ENCODE measurements around the gene PRELID3B.

PRELID3B gene

GRCh38 chr20:58994390-58995159 is 48.0 kb downstream of the PRELID3B start:
- Mint-ChIP-seq H3K36me3 (peaks cover 63% of the 10 kb centered on the region), H3K4me3 (no peak overlapping the region), H3K27me3 (no peaks in the 10 kb centered on the region), H3K9me3 (no peaks in the 10 kb centered on the region), H3K4me1 (peaks cover 2% of the 10 kb centered on the region), H3K27ac (no peak overlapping the region)
- CTCF ChIA-PET: no interaction called here
- DNase-seq: no peak

- Mint-ChIP-seq H3K27me3 (no peaks in the 10 kb centered on the region), H3K36me3 (peaks cover 68% of the 10 kb centered on the region), H3K4me3 (no peak overlapping the region), H3K9me3 (no peaks in the 10 kb centered on the region), H3K4me1 (peaks cover 2% of the 10 kb centered on the region), H3K27ac (peak overlapping the region; percentile 49)
- DNase-seq: no peak
- CTCF ChIA-PET: no interaction called here
Measured at GRCh38 chr20:58993332-58994248, 49.0 kb downstream of the PRELID3B start.

GRCh38 chr20:58992911-58993310 is 49.7 kb downstream of the PRELID3B start:
- Mint-ChIP-seq H3K4me3 (no peak overlapping the region), H3K27me3 (no peaks in the 10 kb centered on the region), H3K4me1 (peaks cover 2% of the 10 kb centered on the region), H3K27ac (no peak overlapping the region), H3K9me3 (no peaks in the 10 kb centered on the region), H3K36me3 (peaks cover 71% of the 10 kb centered on the region)
- CTCF ChIA-PET: no interaction called here
- DNase-seq: no peak

- H3K36me3 Mint-ChIP-seq: peaks cover 76% of the 10 kb centered on the region
- H3K4me1 Mint-ChIP-seq: peaks cover 4% of the 10 kb centered on the region
- CTCF ChIA-PET: no interaction called here
- H3K9me3 Mint-ChIP-seq: no peaks in the 10 kb centered on the region
- no peak overlapping the region for H3K4me3 Mint-ChIP-seq
- no peak overlapping the region for H3K27ac Mint-ChIP-seq
- H3K27me3 Mint-ChIP-seq: no peaks in the 10 kb centered on the region
- no peak for DNase-seq
Measured at GRCh38 chr20:58991715-58992114, 50.9 kb downstream of the PRELID3B start.

GRCh38 chr20:58990651-58991445 is 51.7 kb downstream of the PRELID3B start:
- Mint-ChIP-seq H3K4me1 (peaks cover 7% of the 10 kb centered on the region), H3K27ac (no peak overlapping the region), H3K9me3 (no peaks in the 10 kb centered on the region), H3K4me3 (no peak overlapping the region), H3K36me3 (peaks cover 73% of the 10 kb centered on the region), H3K27me3 (no peaks in the 10 kb centered on the region)
- CTCF ChIA-PET: interaction anchor here (0.7 kb wide), 1 partner anchor 9 kb away, joined by 3 read pairs; no protein-coding TSS in a partner anchor
- DNase-seq: no peak

- peaks cover 17% of the 10 kb centered on the region for H3K4me1 Mint-ChIP-seq
Measured at GRCh38 chr20:58989196-58989595, 53.4 kb downstream of the PRELID3B start.

GRCh38 chr20:58988565-58988882 is 54.1 kb downstream of the PRELID3B start:
- CTCF ChIA-PET: no interaction called here
- Mint-ChIP-seq H3K27ac (no peak overlapping the region), H3K4me1 (peaks cover 22% of the 10 kb centered on the region), H3K4me3 (no peak overlapping the region), H3K27me3 (no peaks in the 10 kb centered on the region), H3K36me3 (peaks cover 56% of the 10 kb centered on the region), H3K9me3 (no peaks in the 10 kb centered on the region)
- no peak for DNase-seq

More at GRCh38 chr20:58989196-58989595, 53.4 kb downstream of the PRELID3B start:
- Mint-ChIP-seq H3K36me3 (peaks cover 62% of the 10 kb centered on the region), H3K4me3 (no peak overlapping the region), H3K27me3 (no peaks in the 10 kb centered on the region), H3K9me3 (no peaks in the 10 kb centered on the region), H3K27ac (no peak overlapping the region)
- DNase-seq: no peak
- CTCF ChIA-PET: no interaction called here

- H3K9me3 Mint-ChIP-seq: no peaks in the 10 kb centered on the region
- peaks cover 52% of the 10 kb centered on the region for H3K36me3 Mint-ChIP-seq
- no peak overlapping the region for H3K27ac Mint-ChIP-seq
- H3K4me1 Mint-ChIP-seq: peaks cover 25% of the 10 kb centered on the region
- H3K4me3 Mint-ChIP-seq: no peak overlapping the region
- CTCF ChIA-PET: no interaction called here
- no peaks in the 10 kb centered on the region for H3K27me3 Mint-ChIP-seq
- no peak for DNase-seq
Measured at GRCh38 chr20:58987790-58988564, 54.6 kb downstream of the PRELID3B start.

GRCh38 chr20:58986968-58987517 is 55.5 kb downstream of the PRELID3B start:
- Mint-ChIP-seq H3K27me3 (no peaks in the 10 kb centered on the region), H3K4me1 (peaks cover 34% of the 10 kb centered on the region), H3K4me3 (no peak overlapping the region), H3K27ac (no peak overlapping the region), H3K36me3 (peaks cover 50% of the 10 kb centered on the region), H3K9me3 (no peaks in the 10 kb centered on the region)
- CTCF ChIA-PET: interaction anchor here (0.5 kb wide), 1 partner anchor 26 kb away, joined by 3 read pairs; no protein-coding TSS in a partner anchor
- no peak for DNase-seq

- H3K9me3 Mint-ChIP-seq: no peaks in the 10 kb centered on the region
- H3K27ac Mint-ChIP-seq: no peak overlapping the region
- no peaks in the 10 kb centered on the region for H3K27me3 Mint-ChIP-seq
- DNase-seq: no peak
- no peak overlapping the region for H3K4me3 Mint-ChIP-seq
- H3K36me3 Mint-ChIP-seq: peaks cover 47% of the 10 kb centered on the region
- H3K4me1 Mint-ChIP-seq: peaks cover 37% of the 10 kb centered on the region
- CTCF ChIA-PET: interaction anchor here (0.5 kb wide), 1 partner anchor 25 kb away, joined by 3 read pairs; no protein-coding TSS in a partner anchor
Measured at GRCh38 chr20:58986286-58986967, 56.2 kb downstream of the PRELID3B start.

GRCh38 chr20:58985656-58986055 is 56.9 kb downstream of the PRELID3B start:
- no peak overlapping the region for H3K27ac Mint-ChIP-seq
- CTCF ChIA-PET: no interaction called here
- no peaks in the 10 kb centered on the region for H3K27me3 Mint-ChIP-seq
- H3K36me3 Mint-ChIP-seq: peaks cover 42% of the 10 kb centered on the region
- peaks cover 37% of the 10 kb centered on the region for H3K4me1 Mint-ChIP-seq
- no peak overlapping the region for H3K4me3 Mint-ChIP-seq
- DNase-seq: no peak
- no peaks in the 10 kb centered on the region for H3K9me3 Mint-ChIP-seq

- CTCF ChIA-PET: no interaction called here
- H3K4me1 Mint-ChIP-seq: peaks cover 39% of the 10 kb centered on the region
- no peak overlapping the region for H3K27ac Mint-ChIP-seq
- H3K4me3 Mint-ChIP-seq: no peak overlapping the region
- peaks cover 36% of the 10 kb centered on the region for H3K36me3 Mint-ChIP-seq
- no peaks in the 10 kb centered on the region for H3K9me3 Mint-ChIP-seq
- no peak for DNase-seq
- peaks cover 3% of the 10 kb centered on the region for H3K27me3 Mint-ChIP-seq
Measured at GRCh38 chr20:58984691-58985090, 57.9 kb downstream of the PRELID3B start.

All from activated naive CD4-positive, alpha-beta T cell treated with anti-CD3 and anti-CD28 coated beads, Interleukin-2, amount 10 ng/mL, durations not matched to agents 7 days and 5 days (primary cell).